Mesenchymal stem cell (in vitro differentiated cells and primary cell): Measurements from ENCODE around the gene MPG.
"Not testable (repeated sequence)": the region's sequence is repeated elsewhere in the genome, so short reads cannot be mapped to it uniquely, and the experiment has no call there.

Experiments
- DNase-seq: peaks from one replicate; pipeline ENCODE4 v3.0.0-alpha.2; 2013
- H2AFZ ChIP-seq: one replicate; pipeline ENCODE4 v1.6.1; 2013; ENCODE audit warnings: low read depth, mild to moderate bottlenecking, control low read depth, inconsistent platforms, low read length, moderate library complexity
- H2AK5ac ChIP-seq: 2 replicates; pipeline ENCODE4 v1.6.1; 2013; ENCODE audit warnings: low read length, moderate library complexity, mild to moderate bottlenecking, inconsistent platforms; ENCODE audit not compliant: severe bottlenecking
- H2BK120ac ChIP-seq: one replicate; pipeline ENCODE4 v1.6.1; 2013; ENCODE audit warnings: low read depth, mild to moderate bottlenecking, inconsistent platforms, low read length, moderate library complexity
- H2BK12ac ChIP-seq, 2 experiments: one replicate each; pipeline ENCODE4 v1.6.1; 2013; ENCODE audit warnings: inconsistent platforms in 2 of 2, low read length in 2 of 2, mild to moderate bottlenecking in 2 of 2, moderate library complexity in 2 of 2, control low read depth in 1 of 2
- H2BK15ac ChIP-seq: one replicate; pipeline ENCODE4 v1.6.1; 2013; ENCODE audit warnings: mild to moderate bottlenecking, low read depth, inconsistent platforms; ENCODE audit not compliant: poor library complexity, severe bottlenecking
- H2BK5ac ChIP-seq: 2 replicates; pipeline ENCODE4 v1.6.1; 2013; ENCODE audit warnings: low read depth, mild to moderate bottlenecking, low read length, control low read depth, inconsistent platforms; ENCODE audit not compliant: poor library complexity, severe bottlenecking
- H3K14ac ChIP-seq, 2 experiments: one replicate each; pipeline ENCODE4 v1.6.1; 2013; ENCODE audit warnings: inconsistent platforms in 2 of 2, low read length in 2 of 2, control low read depth in 1 of 2, mild to moderate bottlenecking in 1 of 2, moderate library complexity in 1 of 2
- H3K18ac ChIP-seq, 2 experiments: one replicate each; pipeline ENCODE4 v1.6.1; 2013; ENCODE audit warnings: inconsistent platforms in 2 of 2, low read length in 2 of 2, control low read depth in 1 of 2, low read depth in 1 of 2, mild to moderate bottlenecking in 1 of 2
- H3K23ac ChIP-seq, 2 experiments: one replicate each; pipeline ENCODE4 v1.6.1; 2013; ENCODE audit warnings: inconsistent platforms in 2 of 2, low read length in 2 of 2, mild to moderate bottlenecking in 2 of 2, moderate library complexity in 2 of 2, control low read depth in 1 of 2
- H3K27ac ChIP-seq: 2 replicates; pipeline ENCODE4 v1.5.1; 2013; ENCODE audit warnings: mild to moderate bottlenecking, moderate library complexity, low read length, control low read depth, inconsistent platforms; ENCODE audit not compliant: poor library complexity, severe bottlenecking
- H3K27me3 ChIP-seq, 2 experiments: 2 replicates each; pipeline versions ENCODE4 v1.6.1 to v1.7.0; 2013; ENCODE audit warnings: low read length in 2 of 2, mild to moderate bottlenecking in 2 of 2, moderate library complexity in 2 of 2, control low read depth in 1 of 2, inconsistent platforms in 1 of 2; ENCODE audit not compliant: control insufficient read depth in 1 of 2, insufficient read depth in 1 of 2
- H3K36me3 ChIP-seq, 2 experiments: 2 replicates each; pipeline versions ENCODE4 v1.6.1 to v1.7.0; 2013; ENCODE audit warnings: low read length in 2 of 2, control low read depth in 1 of 2, inconsistent platforms in 1 of 2, low read depth in 1 of 2, mild to moderate bottlenecking in 1 of 2; ENCODE audit not compliant: insufficient read depth in 2 of 2, control insufficient read depth in 1 of 2
- H3K4ac ChIP-seq, 2 experiments: one replicate each; pipeline ENCODE4 v1.6.1; 2013; ENCODE audit warnings: inconsistent platforms in 2 of 2, low read length in 2 of 2, mild to moderate bottlenecking in 2 of 2, moderate library complexity in 2 of 2, control low read depth in 1 of 2, low read depth in 1 of 2
- H3K4me1 ChIP-seq: 2 replicates; pipeline ENCODE4 v1.6.1; 2013; ENCODE audit warnings: low read depth, low read length, control low read depth; ENCODE audit not compliant: control insufficient read depth, insufficient read depth
- H3K4me2 ChIP-seq: 2 replicates; pipeline ENCODE4 v1.6.1; 2013; ENCODE audit warnings: low read length, mild to moderate bottlenecking, inconsistent platforms; ENCODE audit not compliant: poor library complexity, severe bottlenecking
- H3K4me3 ChIP-seq, 2 experiments: 2 replicates each; pipeline versions ENCODE4 v1.5.1 to v1.7.0; 2013; ENCODE audit warnings: low read length in 2 of 2, mild to moderate bottlenecking in 2 of 2, control low read depth in 1 of 2, low read depth in 1 of 2; ENCODE audit not compliant: insufficient read depth in 1 of 2
- H3K79me1 ChIP-seq: replicated peaks from 2 replicates; pipeline ENCODE4 v1.6.1; 2013; ENCODE audit warnings: mild to moderate bottlenecking, control low read depth, low read length, inconsistent platforms; ENCODE audit not compliant: poor library complexity, severe bottlenecking
- H3K9ac ChIP-seq: 2 replicates; pipeline ENCODE4 v1.7.0; 2013; ENCODE audit warnings: mild to moderate bottlenecking, low read length, moderate library complexity
- H3K9me3 ChIP-seq: 2 replicates; pipeline ENCODE4 v1.7.0; 2013; ENCODE audit warnings: mild to moderate bottlenecking, low read length; ENCODE audit not compliant: control insufficient read depth
- H4K8ac ChIP-seq: one replicate; pipeline ENCODE4 v1.6.1; 2013; ENCODE audit warnings: inconsistent platforms, mild to moderate bottlenecking, low read length, moderate library complexity
- H4K91ac ChIP-seq: one replicate; pipeline ENCODE4 v1.6.1; 2013; ENCODE audit warnings: mild to moderate bottlenecking, low read length, inconsistent platforms
- WGBS: methylation state at CpG from one replicate; pipeline ENCODE4 v1.1.7; 2013; ENCODE audit warnings: mixed read lengths; 5-methylcytosine and 5-hydroxymethylcytosine counted together

The MPG gene

GRCh38 chr16:120756-121155, 42.7 kb downstream of the MPG start:
- Histone ChIP-seq H2BK15ac (no peak overlapping the region), H3K27me3 (no peaks in the 10 kb centered on the region), H3K4me1 (peaks cover 6% of the 10 kb centered on the region), H3K9me3 (no peaks in the 10 kb centered on the region), H3K18ac (no peak overlapping the region), H3K36me3 (peaks cover 35 to 69% of the 10 kb centered on the region in 2 experiments), H3K4me3 (no peak overlapping the region), H3K79me1 (peaks cover 43% of the 10 kb centered on the region), H3K9ac (no peak overlapping the region), H3K14ac (no peak overlapping the region), H4K91ac (no peak overlapping the region), H2BK120ac (no peak overlapping the region), H3K23ac (no peak overlapping the region), H3K4ac (no peak overlapping the region), H2AFZ (no peak overlapping the region), H2BK12ac (no peak overlapping the region), H3K27ac (no peak overlapping the region), H4K8ac (no peak overlapping the region), H3K4me2 (no peak overlapping the region), H2AK5ac (no peak overlapping the region), H2BK5ac (no peak overlapping the region)
- no peak for DNase-seq
- 100% methylated on average over 2 of the region's 2 CpGs for WGBS

DNA sequence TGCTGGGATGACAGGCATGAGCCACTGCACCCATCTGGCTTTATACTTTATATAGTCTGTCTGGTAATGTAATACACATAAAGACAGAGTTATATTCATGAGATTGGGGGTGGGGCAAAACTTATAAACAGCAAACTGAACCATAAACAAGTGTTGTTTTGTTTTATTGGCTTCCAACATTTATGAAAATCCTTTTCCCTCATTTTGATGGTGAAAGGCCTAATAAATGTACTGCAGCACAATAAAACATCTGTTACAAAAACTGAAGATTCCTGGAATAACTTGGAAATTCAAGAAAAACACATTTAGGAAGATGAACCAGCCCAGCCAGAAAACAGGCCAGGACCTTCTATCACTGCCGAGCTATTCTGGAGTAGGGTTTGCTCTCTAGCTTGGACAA, 44.3 kb downstream of the MPG start:
- Histone ChIP-seq H2AK5ac (no peak overlapping the region), H3K4me3 (no peak overlapping the region), H3K27ac (no peak overlapping the region), H3K14ac (no peak overlapping the region), H3K79me1 (peaks cover 47% of the 10 kb centered on the region), H3K4me1 (peaks cover 6% of the 10 kb centered on the region), H3K23ac (no peak overlapping the region), H4K91ac (no peak overlapping the region), H3K9me3 (no peaks in the 10 kb centered on the region), H3K4me2 (no peak overlapping the region), H4K8ac (no peak overlapping the region), H2BK12ac (no peak overlapping the region), H3K27me3 (no peaks in the 10 kb centered on the region), H2BK5ac (no peak overlapping the region), H3K18ac (no peak overlapping the region), H2BK120ac (no peak overlapping the region), H2BK15ac (no peak overlapping the region), H3K9ac (no peak overlapping the region), H3K4ac (no peak overlapping the region), H2AFZ (no peak overlapping the region), H3K36me3 (peaks cover 27 to 56% of the 10 kb centered on the region in 2 experiments)
- no peak for DNase-seq
- 100% methylated on average over 1 of the region's 1 CpG for WGBS

DNA sequence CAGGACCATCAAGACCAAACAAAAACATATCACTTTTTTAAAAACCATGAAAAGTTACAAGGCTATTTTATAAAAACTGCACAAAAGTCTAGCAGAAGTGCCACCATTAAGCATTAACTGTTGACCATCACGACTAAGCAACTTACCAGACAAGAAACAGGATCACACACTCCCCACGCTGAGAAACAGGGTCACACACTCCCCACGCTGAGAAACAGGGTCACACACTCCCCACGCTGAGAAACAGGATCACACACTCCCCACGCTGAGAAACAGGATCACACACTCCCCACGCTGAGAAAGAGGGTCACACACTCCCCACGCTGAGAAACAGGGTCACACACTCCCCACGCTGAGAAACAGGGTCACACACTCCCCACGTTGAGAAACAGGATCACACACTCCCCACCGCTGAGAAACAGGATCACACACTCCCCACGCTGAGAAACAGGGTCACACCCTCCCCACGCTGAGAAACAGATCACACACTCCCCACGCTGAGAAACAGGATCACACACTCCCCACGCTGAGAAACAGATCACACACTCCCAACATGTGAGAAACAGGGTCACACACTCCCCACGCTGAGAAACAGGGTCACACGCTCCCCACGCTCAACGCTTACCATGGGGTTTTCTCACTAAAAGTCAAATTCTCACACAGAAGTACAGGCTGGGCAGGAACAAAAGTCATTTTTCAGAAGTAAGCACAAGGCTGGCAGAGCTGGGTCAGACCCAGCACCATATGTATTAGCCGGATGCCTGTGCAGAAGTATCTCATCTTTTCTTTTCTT, 45.7 kb downstream of the MPG start:
- H3K14ac ChIP-seq, H3K4me3 ChIP-seq, H3K27ac ChIP-seq, H2BK5ac ChIP-seq, H4K91ac ChIP-seq, H2BK15ac ChIP-seq, H2BK12ac ChIP-seq, H2AFZ ChIP-seq, H3K9ac ChIP-seq, H3K18ac ChIP-seq, H2AK5ac ChIP-seq, H3K23ac ChIP-seq, H2BK120ac ChIP-seq, H4K8ac ChIP-seq, H3K4ac ChIP-seq, DNase-seq, H3K27me3 ChIP-seq, H3K9me3 ChIP-seq, H3K4me2 ChIP-seq, H3K4me1 ChIP-seq: not testable (repeated sequence)
- peaks cover 43% of the 10 kb centered on the region for H3K79me1 ChIP-seq
- H3K36me3 ChIP-seq = peaks cover 24 to 45% of the 10 kb centered on the region in 2 experiments
- 90% methylated on average over 16 of the region's 19 CpGs for WGBS

DNA sequence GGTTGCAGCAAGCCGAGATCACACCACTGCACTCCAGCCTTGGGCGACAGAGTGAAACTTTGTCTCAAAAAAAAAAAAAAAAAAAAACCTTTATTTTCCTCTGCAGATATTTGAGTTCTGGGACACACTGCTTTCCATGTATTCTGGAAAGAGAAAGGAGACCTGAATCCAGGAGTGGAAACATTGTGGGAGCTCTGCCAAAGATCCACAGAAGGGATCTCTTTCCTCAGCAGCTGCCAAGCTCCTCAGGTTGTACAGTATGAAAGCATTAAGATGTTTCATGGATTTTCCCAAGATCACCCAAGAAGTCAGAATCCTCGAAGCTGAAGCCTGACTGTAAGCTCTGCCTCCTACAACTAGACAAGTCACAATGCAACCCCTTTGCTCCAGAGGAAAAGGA, 47.0 kb downstream of the MPG start:
- Histone ChIP-seq H2BK12ac (no peak overlapping the region), H3K4me2 (no peak overlapping the region)

More for the DNA sequence above, 47.0 kb downstream of the MPG start:
- Histone ChIP-seq H3K23ac (no peak overlapping the region), H3K18ac (no peak overlapping the region), H3K27ac (no peak overlapping the region), H2BK5ac (no peak overlapping the region), H3K4me1 (no peaks in the 10 kb centered on the region), H3K79me1 (peaks cover 41% of the 10 kb centered on the region), H3K9me3 (no peaks in the 10 kb centered on the region), H3K14ac (no peak overlapping the region), H3K4me3 (no peak overlapping the region), H3K36me3 (peaks cover 19 to 49% of the 10 kb centered on the region in 2 experiments), H4K8ac (no peak overlapping the region), H4K91ac (no peak overlapping the region), H2AFZ (no peak overlapping the region), H3K27me3 (no peaks in the 10 kb centered on the region), H2BK15ac (no peak overlapping the region), H3K9ac (no peak overlapping the region), H3K4ac (no peak overlapping the region), H2AK5ac (no peak overlapping the region), H2BK120ac (no peak overlapping the region)
- WGBS = 97% methylated on average over 3 of the region's 3 CpGs
- no peak for DNase-seq
